Activated naive CD4-positive, alpha-beta T cell (primary cell): ENCODE data around the gene UNC79.
"Not testable (repeated sequence)": the region's sequence is repeated elsewhere in the genome, so short reads cannot be mapped to it uniquely, and the experiment has no call there.

Experiments
- DNase-seq, 4 experiments: peaks; one replicate each; lab custom pipeline; 2025; lab: John Stamatoyannopoulos, UW

UNC79 gene

GRCh38 chr14:93493622-93494021, 62.9 kb downstream of the UNC79 start:
- DNase-seq, result not testable (repeated sequence)

- no peak for DNase-seq
Measured at GRCh38 chr14:93496856-93497741, 66.4 kb downstream of the UNC79 start.

- DNase-seq, result no peak
Measured at GRCh38 chr14:93510056-93510455, 79.3 kb downstream of the UNC79 start.

GRCh38 chr14:93511001-93511400, 80.3 kb downstream of the UNC79 start:
- no peak for DNase-seq

GRCh38 chr14:93520053-93520607, 89.4 kb downstream of the UNC79 start:
- no peak for DNase-seq

GRCh38 chr14:93522221-93522620, 91.5 kb downstream of the UNC79 start:
- no peak for DNase-seq

- not testable (repeated sequence) for DNase-seq
Measured at GRCh38 chr14:93525216-93525615, 94.5 kb downstream of the UNC79 start.

GRCh38 chr14:93525696-93526451, 95.1 kb downstream of the UNC79 start:
- DNase-seq, result no peak

GRCh38 chr14:93527203-93527607, 96.5 kb downstream of the UNC79 start:
- no peak for DNase-seq

GRCh38 chr14:93528884-93529558, 98.3 kb downstream of the UNC79 start:
- DNase-seq, result no peak

GRCh38 chr14:93531644-93532043, 100.9 kb downstream of the UNC79 start:
- no peak for DNase-seq

GRCh38 chr14:93532541-93532940, 101.8 kb downstream of the UNC79 start:
- DNase-seq, result no peak

- no peak for DNase-seq
Measured at GRCh38 chr14:93533437-93533836, 102.7 kb downstream of the UNC79 start.

GRCh38 chr14:93533842-93534241, 103.1 kb downstream of the UNC79 start:
- no peak for DNase-seq

GRCh38 chr14:93535537-93535936, 104.8 kb downstream of the UNC79 start:
- no peak for DNase-seq

GRCh38 chr14:93536945-93537344, 106.2 kb downstream of the UNC79 start:
- no peak for DNase-seq

GRCh38 chr14:93537951-93538350, 107.2 kb downstream of the UNC79 start:
- no peak for DNase-seq

GRCh38 chr14:93538413-93538812, 107.7 kb downstream of the UNC79 start:
- no peak for DNase-seq

- DNase-seq, result no peak
Measured at GRCh38 chr14:93540235-93540634, 109.5 kb downstream of the UNC79 start.

GRCh38 chr14:93543766-93544165, 113.0 kb downstream of the UNC79 start:
- no peak for DNase-seq

- DNase-seq, result no peak
Measured at GRCh38 chr14:93544212-93544611, 113.5 kb downstream of the UNC79 start.

- DNase-seq, result no peak
Measured at GRCh38 chr14:93546642-93547041, 115.9 kb downstream of the UNC79 start.
